ENCODE data around the gene ZSWIM7. TPM values are rescaled to one million over a fixed set of nuclear protein-coding genes. Genes with fewer than 3 reads are reported as not detected.

The ZSWIM7 gene
- total RNA-seq, 1 donor from 2014 or later = 43.9 TPM

DNA sequence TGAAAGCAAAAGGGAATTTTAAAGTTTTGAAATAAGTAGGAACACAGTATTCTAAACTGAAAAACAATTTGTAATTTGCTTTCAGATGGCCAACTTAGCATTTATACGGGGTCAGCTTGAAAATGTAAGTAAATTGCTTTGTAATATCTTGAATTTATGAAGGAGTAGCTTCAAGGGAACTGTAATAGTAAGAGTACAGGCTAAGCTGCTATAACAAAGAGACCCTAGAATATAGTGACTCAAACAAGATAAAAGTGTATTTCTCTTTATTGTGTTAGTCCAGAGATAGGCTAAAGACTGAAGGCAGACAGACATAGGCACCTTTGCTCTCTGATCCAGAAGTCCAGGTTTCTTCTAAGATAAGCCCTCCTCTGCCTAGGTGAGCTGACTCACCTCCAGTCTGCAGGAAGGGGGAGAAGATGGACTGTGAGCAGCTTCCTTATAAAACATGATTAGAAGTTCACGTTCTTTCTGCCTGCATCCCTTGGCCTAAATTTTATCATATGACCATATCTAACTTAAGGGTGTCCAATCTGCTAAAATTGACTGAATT, 3.3 kb upstream of the ZSWIM7 start:
- Histone ChIP-seq H3K79me2 (ENCODE audit: low read depth) (peaks cover 38% of the 10 kb centered on the region), H3F3A (ENCODE audit: low read depth) (peaks cover 14% of the 10 kb centered on the region), H3K9ac (no peak overlapping the region), H3K4me2 (no peak overlapping the region), H4K20me1 (ENCODE audit: low read depth) (peaks cover 13% of the 10 kb centered on the region), H3K27ac (no peak overlapping the region), H3K4me3 (no peak overlapping the region), H3K27me3 (no peaks in the 10 kb centered on the region), H3K36me3 (peaks cover 26% of the 10 kb centered on the region), H3K4me1 (peaks cover 10% of the 10 kb centered on the region), H3K9me3 (ENCODE audit: low read depth) (no peaks in the 10 kb centered on the region), H2AFZ (replicated peaks) (no peak overlapping the region)
- H3K27me3 Mint-ChIP-seq (ENCODE audit: insufficient read depth, low read depth) = no peaks in the 10 kb centered on the region
- peaks cover 50% of the 10 kb centered on the region for H3K36me3 Mint-ChIP-seq
- TF ChIP-seq EZH2 (IDR thresholded peaks at IDR 0.05) (no peak), EZH2phosphoT487 (IDR thresholded peaks at IDR 0.05) (no peak)
- TF ChIP-seq, protein P1, sequence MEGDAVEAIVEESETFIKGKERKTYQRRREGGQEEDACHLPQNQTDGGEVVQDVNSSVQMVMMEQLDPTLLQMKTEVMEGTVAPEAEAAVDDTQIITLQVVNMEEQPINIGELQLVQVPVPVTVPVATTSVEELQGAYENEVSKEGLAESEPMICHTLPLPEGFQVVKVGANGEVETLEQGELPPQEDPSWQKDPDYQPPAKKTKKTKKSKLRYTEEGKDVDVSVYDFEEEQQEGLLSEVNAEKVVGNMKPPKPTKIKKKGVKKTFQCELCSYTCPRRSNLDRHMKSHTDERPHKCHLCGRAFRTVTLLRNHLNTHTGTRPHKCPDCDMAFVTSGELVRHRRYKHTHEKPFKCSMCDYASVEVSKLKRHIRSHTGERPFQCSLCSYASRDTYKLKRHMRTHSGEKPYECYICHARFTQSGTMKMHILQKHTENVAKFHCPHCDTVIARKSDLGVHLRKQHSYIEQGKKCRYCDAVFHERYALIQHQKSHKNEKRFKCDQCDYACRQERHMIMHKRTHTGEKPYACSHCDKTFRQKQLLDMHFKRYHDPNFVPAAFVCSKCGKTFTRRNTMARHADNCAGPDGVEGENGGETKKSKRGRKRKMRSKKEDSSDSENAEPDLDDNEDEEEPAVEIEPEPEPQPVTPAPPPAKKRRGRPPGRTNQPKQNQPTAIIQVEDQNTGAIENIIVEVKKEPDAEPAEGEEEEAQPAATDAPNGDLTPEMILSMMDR (IDR thresholded peaks at IDR 0.05) = no peak
- no peak overlapping the region for H3K4me3 Mint-ChIP-seq
- no peak overlapping the region for H3K27ac Mint-ChIP-seq
- H3K9me3 Mint-ChIP-seq = peaks cover 9% of the 10 kb centered on the region
- DNase-seq (ENCODE audit: low spot score) = no peak
- peaks cover 9% of the 10 kb centered on the region for H3K4me1 Mint-ChIP-seq

DNA sequence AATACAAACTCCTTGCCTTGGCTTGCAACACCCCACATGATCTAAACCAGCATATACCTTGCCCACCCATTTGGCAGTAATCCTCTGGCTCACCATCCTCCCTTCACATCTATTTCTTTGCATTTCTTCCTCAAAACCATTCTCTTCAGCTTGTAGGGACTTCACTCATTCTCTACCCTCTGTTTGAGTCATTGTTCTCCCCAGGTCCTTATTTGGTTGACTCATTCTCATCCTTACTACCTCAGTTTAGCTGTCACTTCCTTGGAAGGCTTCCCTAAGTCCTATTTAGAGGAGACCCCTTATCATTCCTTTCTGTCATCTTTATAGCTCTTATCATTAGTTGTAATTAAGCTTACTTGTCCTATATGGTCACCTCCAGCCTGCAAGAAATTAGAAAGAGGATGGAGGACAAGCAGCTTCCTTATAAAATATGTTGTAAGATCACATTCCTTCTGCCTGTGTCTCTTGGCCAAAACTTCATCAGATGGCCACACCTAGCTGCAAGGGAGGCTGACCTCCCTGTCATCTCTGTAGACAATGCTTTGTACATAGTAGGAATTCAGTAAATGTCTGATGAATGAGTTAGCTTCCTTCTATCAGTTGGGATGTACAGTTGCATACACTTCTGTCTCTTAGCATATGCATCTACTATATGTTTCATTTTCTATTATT, 1.9 kb upstream of the ZSWIM7 start:
- DNase-seq (ENCODE audit: low spot score) = no peak
- Histone ChIP-seq H3K4me2 (peak overlapping the region; percentile 94), H3K36me3 (peaks cover 21% of the 10 kb centered on the region), H3K27ac (no peak overlapping the region), H3K27me3 (no peaks in the 10 kb centered on the region), H4K20me1 (ENCODE audit: low read depth) (peaks cover 13% of the 10 kb centered on the region), H3K4me3 (peak overlapping the region; percentile 82), H2AFZ (replicated peaks) (no peak overlapping the region), H3K4me1 (peaks cover 10% of the 10 kb centered on the region), H3K9me3 (ENCODE audit: low read depth) (no peaks in the 10 kb centered on the region), H3K79me2 (ENCODE audit: low read depth) (peaks cover 44% of the 10 kb centered on the region), H3F3A (ENCODE audit: low read depth) (peaks cover 14% of the 10 kb centered on the region), H3K9ac (no peak overlapping the region)
- peak overlapping the region; percentile 90 for H3K4me3 Mint-ChIP-seq
- no peak overlapping the region for H3K27ac Mint-ChIP-seq
- H3K27me3 Mint-ChIP-seq (ENCODE audit: insufficient read depth, low read depth) = no peaks in the 10 kb centered on the region
- H3K9me3 Mint-ChIP-seq = peaks cover 9% of the 10 kb centered on the region
- TF ChIP-seq, protein P1 (IDR thresholded peaks at IDR 0.05) = no peak
- no peak for TF ChIP-seq EZH2 (IDR thresholded peaks at IDR 0.05)
- no peak for TF ChIP-seq EZH2phosphoT487 (IDR thresholded peaks at IDR 0.05)
- peaks cover 9% of the 10 kb centered on the region for H3K4me1 Mint-ChIP-seq
- H3K36me3 Mint-ChIP-seq = peaks cover 43% of the 10 kb centered on the region

DNA sequence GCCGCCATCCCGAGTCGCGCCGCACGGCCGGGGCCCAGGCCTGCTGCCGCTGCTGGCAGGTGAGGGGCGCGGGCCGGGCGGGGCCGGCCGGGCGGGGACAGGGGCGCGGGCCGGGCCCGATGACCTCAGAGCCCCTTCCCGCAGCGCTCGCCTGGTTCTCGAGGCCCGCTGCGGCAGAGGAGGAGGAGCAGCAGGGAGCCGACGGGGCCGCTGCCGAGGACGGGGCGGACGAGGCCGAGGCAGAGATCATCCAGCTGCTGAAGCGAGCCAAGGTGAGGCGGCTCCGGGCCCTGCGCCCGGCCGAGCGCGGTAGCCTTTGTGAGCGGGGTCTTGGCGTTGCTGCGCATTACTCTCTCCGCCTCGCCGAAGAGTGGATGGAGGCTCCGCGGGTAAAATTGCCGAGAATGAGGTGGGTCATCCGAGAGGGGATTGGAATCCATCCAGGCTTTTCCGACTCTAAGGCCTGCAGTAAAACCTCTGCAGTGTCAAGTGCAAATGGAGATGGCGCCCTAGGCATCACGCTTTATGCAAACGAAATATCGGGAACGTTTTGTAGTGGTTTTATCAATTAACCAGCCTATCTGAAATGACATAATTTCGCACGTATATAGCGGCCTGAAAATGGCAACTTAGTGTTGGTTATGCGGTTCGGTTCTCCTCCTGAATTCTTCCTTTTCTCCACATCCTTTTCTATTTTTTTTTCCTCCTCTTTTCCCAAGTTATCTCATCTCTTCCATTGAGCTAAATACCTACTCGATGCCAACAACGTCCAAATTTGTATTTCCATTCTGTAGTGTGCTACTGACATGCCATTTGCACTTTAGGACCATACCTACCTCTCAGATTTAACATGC, 697 bp upstream of the ZSWIM7 start:
- H3K9ac ChIP-seq = peak overlapping the region; percentile 78
- H3K9me3 ChIP-seq (ENCODE audit: low read depth) = no peaks in the 10 kb centered on the region
- Mint-ChIP-seq H3K36me3 (peaks cover 37% of the 10 kb centered on the region), H3K4me1 (peaks cover 9% of the 10 kb centered on the region), H3K4me3 (peak overlapping the region; percentile 90), H3K27me3 (ENCODE audit: insufficient read depth, low read depth) (no peaks in the 10 kb centered on the region), H3K27ac (peak overlapping the region; percentile 35), H3K9me3 (peaks cover 9% of the 10 kb centered on the region)
- TF ChIP-seq, protein P1 (IDR thresholded peaks at IDR 0.05) = no peak
- TF ChIP-seq EZH2 (IDR thresholded peaks at IDR 0.05) = peak; percentile 33
- peak overlapping the region; percentile 94 for H3K4me2 ChIP-seq
- no peaks in the 10 kb centered on the region for H3K27me3 ChIP-seq
- peak overlapping the region; percentile 51 for H2AFZ ChIP-seq (replicated peaks)
- H3K27ac ChIP-seq = peak overlapping the region; percentile 88
- H3K36me3 ChIP-seq = peaks cover 20% of the 10 kb centered on the region
- peaks cover 13% of the 10 kb centered on the region for H4K20me1 ChIP-seq (ENCODE audit: low read depth)
- H3K4me1 ChIP-seq = peaks cover 10% of the 10 kb centered on the region
- peaks cover 52% of the 10 kb centered on the region for H3K79me2 ChIP-seq (ENCODE audit: low read depth)
- H3K4me3 ChIP-seq = peak overlapping the region; percentile 82
- peak; percentile 84 for DNase-seq (ENCODE audit: low spot score)
- H3F3A ChIP-seq (ENCODE audit: low read depth) = peaks cover 14% of the 10 kb centered on the region
